ENCODE measurements around the gene CXCR4.

The CXCR4 gene

DNA sequence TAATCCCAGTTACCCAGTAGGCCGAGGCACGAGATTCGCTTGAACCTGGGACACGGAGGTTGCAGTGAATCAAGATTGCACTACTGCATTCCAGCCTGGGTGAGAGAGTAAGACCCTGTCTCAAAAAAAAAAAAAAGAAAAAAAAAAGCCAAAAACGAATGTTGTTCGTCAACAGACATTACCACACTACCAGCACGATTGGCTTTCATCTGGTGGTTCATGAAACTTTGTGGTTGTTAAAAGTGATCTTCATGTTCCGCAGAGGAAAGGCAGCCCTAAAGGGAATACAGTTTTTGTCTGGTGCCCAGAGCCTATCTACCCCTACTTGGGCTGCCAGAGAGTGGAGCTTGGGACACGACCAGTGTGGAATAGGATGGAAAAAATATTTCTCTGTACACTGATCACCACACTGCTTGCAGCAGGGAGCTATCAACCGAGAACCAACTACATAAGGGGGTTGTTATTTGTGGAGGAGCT, 13.6 kb upstream of the CXCR4 start:
- no peak for DNase-seq

DNA sequence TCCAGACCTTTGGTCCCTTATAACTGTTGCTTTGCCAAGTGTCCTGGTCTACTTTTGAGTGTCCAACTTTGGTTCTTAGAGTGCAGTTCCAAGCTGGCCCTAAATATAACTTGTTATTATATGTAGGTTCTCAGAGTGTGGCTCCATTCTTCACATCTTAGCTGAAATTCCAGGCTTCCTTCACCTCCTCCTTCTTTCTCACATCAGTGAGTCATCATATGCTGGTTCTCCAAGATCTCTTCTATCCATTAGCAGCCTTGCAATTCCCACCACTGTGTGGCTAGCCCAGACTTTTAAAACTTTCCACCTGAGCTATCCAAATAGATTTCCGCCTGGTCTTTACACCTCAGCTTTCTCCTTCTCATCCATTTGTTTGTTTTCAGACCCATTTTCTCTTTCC, 12.6 kb upstream of the CXCR4 start:
- DNase-seq = no peak

- DNase-seq = no peak
These were observed 12.1 kb upstream of the CXCR4 start for GRCh38 chr2:136130045-136130444.

GRCh38 chr2:136129601-136130000, 11.7 kb upstream of the CXCR4 start:
- DNase-seq = no peak

DNA sequence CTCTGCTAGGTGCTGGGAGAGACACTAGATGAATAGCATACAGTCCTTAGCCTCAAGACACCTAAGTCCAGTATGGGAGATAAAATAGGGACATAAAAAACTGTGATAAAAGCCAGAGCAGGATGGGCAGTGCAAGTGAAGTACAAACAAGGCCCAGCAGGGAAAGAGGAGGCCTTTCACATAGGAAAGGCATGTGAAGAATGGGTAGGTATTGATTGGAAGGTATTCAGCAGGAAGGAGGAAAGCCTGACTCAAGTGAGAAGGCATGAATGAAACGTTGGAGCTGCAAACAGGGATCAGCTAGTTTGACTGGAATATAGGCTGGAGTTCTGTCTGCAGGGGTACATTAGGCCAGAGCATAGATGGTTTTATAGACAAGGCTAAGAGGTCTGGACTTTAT, 11.0 kb upstream of the CXCR4 start:
- DNase-seq = no peak

DNA sequence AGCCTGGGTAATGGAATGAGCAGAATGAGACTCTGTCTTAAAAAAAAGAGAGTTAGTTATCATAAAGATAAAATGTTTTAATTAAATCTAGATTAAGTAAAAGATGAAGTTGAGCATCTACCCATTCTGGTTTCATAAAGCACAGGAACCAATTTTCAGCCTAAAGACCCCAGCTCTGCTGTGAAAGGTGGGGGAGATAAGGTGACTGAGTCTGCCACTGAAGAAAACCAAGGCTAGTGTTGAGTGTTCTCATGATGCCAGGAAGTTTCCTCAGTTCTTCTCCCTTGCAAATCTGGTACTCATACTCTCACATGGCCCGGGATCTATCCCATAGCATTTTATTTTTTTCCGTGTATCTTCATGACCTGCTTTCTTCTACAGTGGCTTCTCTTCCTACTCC, 10.4 kb upstream of the CXCR4 start:
- no peak for DNase-seq

- DNase-seq = no peak
These were observed 9.4 kb upstream of the CXCR4 start for GRCh38 chr2:136127356-136127755.

- no peak for DNase-seq
These were observed 8.5 kb upstream of the CXCR4 start for GRCh38 chr2:136126421-136126926.

DNA sequence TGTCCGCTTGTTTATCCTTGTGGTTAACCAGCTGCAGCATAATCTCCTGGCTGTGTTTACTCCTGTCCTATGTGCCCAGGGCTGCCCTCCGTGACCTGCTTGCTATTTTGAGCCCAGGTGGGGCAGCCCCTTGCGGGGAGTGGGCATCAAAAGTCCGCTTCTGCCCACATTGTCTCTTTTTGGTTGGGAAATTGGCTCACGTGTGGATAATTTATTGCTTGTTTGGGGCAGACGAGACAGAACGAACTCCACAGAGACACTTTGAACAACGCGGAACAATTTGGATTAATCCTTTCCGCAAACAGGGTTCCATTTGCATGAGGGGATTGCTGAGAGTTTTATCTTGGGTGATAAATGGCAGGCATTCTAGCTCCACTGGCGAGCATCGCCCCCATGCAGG, 8.1 kb upstream of the CXCR4 start:
- DNase-seq = no peak

DNA sequence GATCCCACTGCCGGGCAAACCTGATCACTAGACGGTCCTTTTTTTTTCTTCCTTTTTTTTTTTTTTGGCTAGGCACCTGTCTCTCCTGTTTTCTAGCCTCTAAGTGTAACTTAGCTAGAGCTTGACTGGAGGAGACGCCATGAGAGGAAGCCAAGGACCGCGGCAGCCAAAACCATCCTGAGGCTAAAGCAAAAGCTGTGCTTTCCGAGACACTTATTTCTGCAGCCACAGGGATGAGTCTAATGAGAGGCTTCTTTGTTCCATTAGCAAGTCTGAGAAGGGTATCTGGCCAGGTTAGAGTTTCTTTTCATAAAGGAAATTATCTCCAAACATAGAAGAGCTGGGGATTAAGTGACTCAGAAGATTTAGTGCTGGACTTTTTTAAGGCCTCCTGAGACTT, 7.3 kb upstream of the CXCR4 start:
- no peak for DNase-seq

- no peak for DNase-seq
These were observed 6.9 kb upstream of the CXCR4 start for GRCh38 chr2:136124805-136125204.

DNA sequence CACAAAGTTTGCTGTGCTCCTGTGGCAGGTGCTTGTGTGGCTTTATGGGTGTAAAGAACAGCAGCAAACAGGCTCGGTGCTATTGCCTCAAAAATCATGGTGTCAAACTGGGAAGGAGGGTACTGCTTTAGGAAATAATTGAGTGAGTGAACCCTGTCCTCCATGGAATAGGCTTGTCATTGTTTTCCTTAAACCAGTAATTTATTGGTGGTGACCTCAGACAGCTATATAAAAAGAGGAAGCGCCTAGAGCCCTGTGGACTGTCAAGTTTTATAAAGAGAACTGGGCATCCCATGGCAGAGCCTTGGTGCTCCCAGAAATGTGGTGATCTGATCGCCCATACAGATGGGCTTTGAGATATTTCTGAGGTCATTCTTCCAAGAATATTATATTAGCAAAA, 4.7 kb upstream of the CXCR4 start:
- DNase-seq = no peak

GRCh38 chr2:136121204-136121910, 3.4 kb upstream of the CXCR4 start:
- no peak for DNase-seq

- no peak for DNase-seq
These were observed 2.0 kb upstream of the CXCR4 start for GRCh38 chr2:136119717-136120675.

- DNase-seq = no peak
These were observed 1.1 kb upstream of the CXCR4 start for GRCh38 chr2:136118819-136119716.

DNA sequence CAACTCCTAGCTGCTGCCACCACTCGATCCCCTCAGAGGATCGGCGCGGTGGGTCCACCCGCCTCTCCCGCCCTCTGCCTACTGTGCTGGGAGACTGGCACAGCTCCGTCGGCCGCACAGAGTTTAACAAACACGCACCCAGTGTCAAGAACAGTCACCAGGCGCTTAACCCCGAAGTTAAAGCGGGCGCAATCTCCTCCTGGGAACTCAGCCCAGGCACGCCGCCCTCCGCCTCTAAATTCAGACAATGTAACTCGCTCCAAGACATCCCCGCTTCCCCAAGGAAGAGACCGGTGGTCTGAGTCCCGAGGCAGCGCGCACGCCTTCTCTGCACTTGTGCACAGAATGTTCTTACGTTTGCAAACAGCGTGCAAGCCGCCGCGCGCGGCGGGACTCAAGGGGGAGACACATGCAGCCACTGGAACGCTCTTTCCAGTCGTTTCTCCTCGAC, 533 bp downstream of the CXCR4 start:
- DNase-seq = no peak

DNA sequence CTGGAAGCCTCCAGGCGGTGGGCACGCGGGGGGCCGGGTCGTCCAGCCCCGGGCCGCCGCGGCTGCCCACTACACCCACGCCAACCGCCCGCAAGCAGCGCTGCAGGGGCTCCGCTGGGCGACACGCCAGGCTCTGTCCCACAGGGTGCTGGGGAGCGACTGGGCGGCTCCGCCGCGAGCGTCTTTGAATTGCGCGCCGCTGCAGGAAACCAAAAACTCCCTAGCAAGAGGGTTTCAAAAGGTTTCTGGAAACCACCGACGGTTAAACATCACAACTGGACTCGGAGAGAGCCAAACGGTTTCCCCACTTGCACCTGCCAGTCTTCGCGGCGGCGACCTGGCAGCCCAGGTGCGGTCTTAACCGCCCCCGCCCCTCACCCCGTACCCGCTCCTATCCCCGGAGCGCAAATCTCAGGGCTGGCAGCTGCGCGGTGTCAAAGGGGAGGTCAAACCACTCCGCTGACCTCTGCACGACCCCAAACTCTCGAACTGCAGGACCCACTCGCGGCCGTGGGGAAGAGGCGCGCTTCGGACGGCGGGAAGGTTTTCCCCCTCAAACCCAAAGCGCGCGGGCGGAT, 1.0 kb downstream of the CXCR4 start:
- no peak for DNase-seq

- no peak for DNase-seq
These were observed 1.7 kb downstream of the CXCR4 start for GRCh38 chr2:136116151-136116812.

DNA sequence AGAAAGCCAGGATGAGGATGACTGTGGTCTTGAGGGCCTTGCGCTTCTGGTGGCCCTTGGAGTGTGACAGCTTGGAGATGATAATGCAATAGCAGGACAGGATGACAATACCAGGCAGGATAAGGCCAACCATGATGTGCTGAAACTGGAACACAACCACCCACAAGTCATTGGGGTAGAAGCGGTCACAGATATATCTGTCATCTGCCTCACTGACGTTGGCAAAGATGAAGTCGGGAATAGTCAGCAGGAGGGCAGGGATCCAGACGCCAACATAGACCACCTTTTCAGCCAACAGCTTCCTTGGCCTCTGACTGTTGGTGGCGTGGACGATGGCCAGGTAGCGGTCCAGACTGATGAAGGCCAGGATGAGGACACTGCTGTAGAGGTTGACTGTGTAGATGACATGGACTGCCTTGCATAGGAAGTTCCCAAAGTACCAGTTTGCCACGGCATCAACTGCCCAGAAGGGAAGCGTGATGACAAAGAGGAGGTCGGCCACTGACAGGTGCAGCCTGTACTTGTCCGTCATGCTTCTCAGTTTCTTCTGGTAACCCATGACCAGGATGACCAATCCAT, 2.7 kb downstream of the CXCR4 start:
- DNase-seq = no peak

DNA sequence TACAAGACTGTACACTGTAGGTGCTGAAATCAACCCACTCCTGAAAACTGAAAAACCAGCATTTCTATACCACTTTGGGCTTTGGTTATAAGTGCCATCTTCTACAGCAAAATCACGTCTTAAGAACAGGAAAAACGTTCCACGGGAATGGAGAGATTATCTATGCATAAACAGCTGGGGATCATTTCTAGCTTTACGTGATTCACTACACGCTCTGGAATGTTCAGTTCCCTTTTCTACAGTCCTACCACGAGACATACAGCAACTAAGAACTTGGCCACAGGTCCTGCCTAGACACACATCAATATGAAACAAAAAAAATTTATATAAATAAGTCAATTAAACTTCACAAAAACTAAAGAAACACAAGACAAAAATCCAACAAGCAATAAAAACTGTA, 3.6 kb downstream of the CXCR4 start:
- no peak for DNase-seq

DNA sequence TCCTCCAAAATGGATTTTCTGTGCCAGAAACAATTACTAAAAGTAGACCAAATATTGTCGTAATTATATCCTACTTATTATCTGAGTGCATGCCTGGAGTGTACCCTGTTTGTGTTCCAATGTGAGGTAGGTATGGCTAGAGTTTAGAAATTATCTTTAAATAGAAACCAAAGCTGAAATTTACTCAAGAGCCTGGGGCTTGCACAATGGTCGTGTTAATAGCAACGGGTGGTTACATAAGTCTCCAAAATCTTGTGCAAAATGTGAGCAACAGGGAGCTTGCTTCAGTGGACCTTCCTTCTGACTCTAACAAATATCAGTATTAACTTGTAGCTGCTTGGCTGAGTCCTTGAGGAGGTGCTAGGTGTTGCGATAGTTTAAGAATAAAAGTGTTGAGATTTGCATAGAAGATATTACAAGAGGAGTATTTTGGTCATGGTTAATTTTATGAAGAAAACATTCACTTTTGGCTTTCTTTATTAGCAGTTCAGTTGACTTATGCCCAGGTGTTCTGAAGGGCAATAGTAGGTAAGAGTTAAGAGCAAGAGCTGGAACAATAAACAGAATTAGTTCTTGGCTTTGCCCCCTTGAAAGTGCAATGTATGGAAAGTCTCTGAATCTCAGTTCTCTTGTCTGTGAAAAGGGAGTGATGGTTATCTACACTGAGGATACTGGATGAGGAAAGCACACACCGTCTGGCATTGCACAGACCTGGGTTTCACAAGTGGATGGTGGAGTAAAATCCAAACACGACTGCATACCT, 4.6 kb downstream of the CXCR4 start:
- DNase-seq = no peak

All from NCI-H1417 treated with DMSO at 0.1 percent for 48 hours (cell line).